ENCODE measurements around the gene CACNG7.

The CACNG7 gene

GRCh38 chr19:53951947-53952346, 42.9 kb downstream of the CACNG7 start:
- DNase-seq (ENCODE audit: low read depth in 4 of 4, low spot score in 1 of 4), result no peak

GRCh38 chr19:53953383-53953782, 44.3 kb downstream of the CACNG7 start:
- DNase-seq (ENCODE audit: low read depth in 4 of 4, low spot score in 1 of 4), result no peak

GRCh38 chr19:53957448-53958167, 48.5 kb downstream of the CACNG7 start:
- DNase-seq (ENCODE audit: low read depth in 4 of 4, low spot score in 1 of 4), result no peak

- DNase-seq (ENCODE audit: low read depth in 4 of 4, low spot score in 1 of 4), result no peak
Measured at GRCh38 chr19:53958168-53958571, 49.1 kb downstream of the CACNG7 start.

- no peak for DNase-seq (ENCODE audit: low read depth in 4 of 4, low spot score in 1 of 4)
Measured at GRCh38 chr19:53958823-53959757, 50.0 kb downstream of the CACNG7 start.

- no peak for DNase-seq (ENCODE audit: low read depth in 4 of 4, low spot score in 1 of 4)
Measured at GRCh38 chr19:53960187-53960586, 51.1 kb downstream of the CACNG7 start.

- no peak for DNase-seq (ENCODE audit: low read depth in 4 of 4, low spot score in 1 of 4)
Measured at GRCh38 chr19:53960886-53961285, 51.8 kb downstream of the CACNG7 start.

GRCh38 chr19:53961523-53962356, 52.7 kb downstream of the CACNG7 start:
- DNase-seq (ENCODE audit: low read depth in 4 of 4, low spot score in 1 of 4), result no peak

GRCh38 chr19:53962887-53963431, 53.9 kb downstream of the CACNG7 start, which contains the start of gene CACNG8:
Gene CACNG8 (plus strand): TSS chr19:53962937.
- no peak for DNase-seq (ENCODE audit: low read depth in 4 of 4, low spot score in 1 of 4)

GRCh38 chr19:53965091-53965490, 56.0 kb downstream of the CACNG7 start:
- DNase-seq (ENCODE audit: low read depth in 4 of 4, low spot score in 1 of 4), result no peak

GRCh38 chr19:53966931-53967330, 57.9 kb downstream of the CACNG7 start:
- no peak for DNase-seq (ENCODE audit: low read depth in 4 of 4, low spot score in 1 of 4)

GRCh38 chr19:53969366-53969765, 60.3 kb downstream of the CACNG7 start:
- DNase-seq (ENCODE audit: low read depth in 4 of 4, low spot score in 1 of 4), result no peak

- DNase-seq (ENCODE audit: low read depth in 4 of 4, low spot score in 1 of 4), result no peak
Measured at GRCh38 chr19:53971673-53972072, 62.6 kb downstream of the CACNG7 start.

- peak; percentile 31 to 40 (median 39) for DNase-seq (ENCODE audit: low read depth in 4 of 4, low spot score in 1 of 4)
Measured at GRCh38 chr19:53977429-53977990, 68.4 kb downstream of the CACNG7 start.

- DNase-seq (ENCODE audit: low read depth in 4 of 4, low spot score in 1 of 4), result peak in 2 of 4 experiments; percentile 9 to 18
Measured at GRCh38 chr19:53977991-53978731, 69.1 kb downstream of the CACNG7 start.

- DNase-seq (ENCODE audit: low read depth in 4 of 4, low spot score in 1 of 4), result no peak
Measured at GRCh38 chr19:53978975-53979801, 70.1 kb downstream of the CACNG7 start.

GRCh38 chr19:53980539-53981375, 71.7 kb downstream of the CACNG7 start:
- no peak for DNase-seq (ENCODE audit: low read depth in 4 of 4, low spot score in 1 of 4)

GRCh38 chr19:53981376-53981951, 72.4 kb downstream of the CACNG7 start:
- DNase-seq (ENCODE audit: low read depth in 4 of 4, low spot score in 1 of 4), result no peak

Measured in stimulated activated CD4-positive, alpha-beta T cell treated with anti-CD3 and anti-CD28 coated beads, Interleukin-1b, Interleukin-23, amount 100 ng/mL, for 24 hours (primary cell).